Left lobe of liver (tissue), 2 donors: ENCODE data around the gene LAMB4. TPM values are rescaled to one million over a fixed set of nuclear protein-coding genes. Genes with fewer than 3 reads are reported as not detected.

Experiments used
- ATAC-seq: fragments of 200-7000 bp; cut with Tn5 transposase; one replicate; pipeline ENCODE4 v1.9.1; 2020; ENCODE audit warnings: mild to moderate bottlenecking, moderate library complexity
- DNase-seq: peaks from one replicate; pipeline ENCODE4 v3.0.0-alpha.2; 2020; ENCODE audit warnings: low spot score
- total RNA-seq: library from RNA; stranded (reverse); gene quantifications from one replicate; pipeline ENCODE4 v1.2.1, GENCODE V29; 2021
- donor health status: DM: no; HTN: no; CAD: no; lungs with moderate emphysema.
- donor health status: DM: no; HTN: yes; CAD: no.

Gene LAMB4
- total RNA-seq, 1 donor from 2014 or later, result not detected

GRCh38 chr7:107975394-107976013 is 154.7 kb downstream of the LAMB4 start:
- ATAC-seq, result no peak

GRCh38 chr7:107973861-107974260 is 156.3 kb downstream of the LAMB4 start:
- DNase-seq (no peak), ATAC-seq (no peak)

More at GRCh38 chr7:107975394-107976013, 154.7 kb downstream of the LAMB4 start:
- DNase-seq, result no peak

Other genes starting within 250 kb of the LAMB4 start
- gene DLD, start 239.2 kb downstream of the LAMB4 start, total RNA-seq, result 63.0 TPM
- 29.1 TPM for gene LAMB1, start 127.2 kb downstream of the LAMB4 start, total RNA-seq